H9 (cell line): ENCODE results near the gene KRT6B. TPM values are rescaled to one million over a fixed set of nuclear protein-coding genes. Genes with fewer than 3 reads are reported as not detected.

Experiments used
- DNase-seq: peaks from one replicate; pipeline ENCODE4 v3.0.0-alpha.2; 2017
- H2AFZ ChIP-seq: one replicate; pipeline ENCODE4 v1.6.1; 2013; ENCODE audit warnings: mild to moderate bottlenecking, low read length, control low read depth, moderate library complexity
- H2AK5ac ChIP-seq: 2 replicates; pipeline ENCODE4 v1.6.1; 2013; ENCODE audit warnings: low read length, control low read depth, mixed read lengths; ENCODE audit not compliant: insufficient read length
- H2BK120ac ChIP-seq: one replicate; pipeline ENCODE4 v1.6.1; 2013; ENCODE audit warnings: low read depth, mild to moderate bottlenecking, low read length, control low read depth, inconsistent platforms; ENCODE audit not compliant: poor library complexity, severe bottlenecking
- H2BK12ac ChIP-seq: 2 replicates; pipeline ENCODE4 v1.6.1; 2013; ENCODE audit warnings: low read length, control low read depth, mixed read lengths, low read depth; ENCODE audit not compliant: insufficient read length
- H2BK15ac ChIP-seq: 2 replicates; pipeline ENCODE4 v1.6.1; 2013; ENCODE audit warnings: low read depth, low read length, control low read depth
- H2BK20ac ChIP-seq: one replicate; pipeline ENCODE4 v1.6.1; 2013; ENCODE audit warnings: low read depth, mild to moderate bottlenecking, low read length, control low read depth, inconsistent platforms; ENCODE audit not compliant: poor library complexity, severe bottlenecking
- H2BK5ac ChIP-seq: 2 replicates; pipeline ENCODE4 v1.6.1; 2013; ENCODE audit warnings: low read length, control low read depth, mixed read lengths; ENCODE audit not compliant: insufficient read length
- H3K14ac ChIP-seq: 2 replicates; pipeline ENCODE4 v1.6.1; 2013; ENCODE audit warnings: low read length, control low read depth; ENCODE audit not compliant: insufficient read depth
- H3K18ac ChIP-seq: 2 replicates; pipeline ENCODE4 v1.6.1; 2013; ENCODE audit warnings: low read depth, mild to moderate bottlenecking, mixed read lengths, low read length, control low read depth; ENCODE audit not compliant: insufficient read length
- H3K23ac ChIP-seq: 2 replicates; pipeline ENCODE4 v1.6.1; 2013; ENCODE audit warnings: low read length, control low read depth, mixed read lengths, low read depth; ENCODE audit not compliant: insufficient read length
- H3K23me2 ChIP-seq: 2 replicates; pipeline ENCODE4 v1.6.1; 2013; ENCODE audit warnings: low read depth, mild to moderate bottlenecking, mixed read lengths, low read length, control low read depth; ENCODE audit not compliant: insufficient read length, poor library complexity, severe bottlenecking
- H3K27ac ChIP-seq: 2 replicates; pipeline ENCODE4 v1.5.1; 2013; ENCODE audit warnings: low read length, control low read depth, mixed read lengths, low read depth; ENCODE audit not compliant: insufficient read length
- H3K27me3 ChIP-seq: 2 replicates; pipeline ENCODE4 v1.6.1; 2013; ENCODE audit warnings: low read length, control low read depth, inconsistent platforms; ENCODE audit not compliant: insufficient read depth
- H3K4ac ChIP-seq: 2 replicates; pipeline ENCODE4 v1.6.1; 2013; ENCODE audit warnings: low read depth, mild to moderate bottlenecking, control low read depth, inconsistent platforms, low read length, moderate library complexity
- H3K4me1 ChIP-seq: 2 replicates; pipeline ENCODE4 v1.6.1; 2013; ENCODE audit warnings: low read length, control low read depth, inconsistent platforms; ENCODE audit not compliant: insufficient read depth
- H3K4me2 ChIP-seq: 2 replicates; pipeline ENCODE4 v1.6.1; 2013; ENCODE audit warnings: low read length, control low read depth, mixed read lengths; ENCODE audit not compliant: insufficient read length, insufficient read depth
- H3K56ac ChIP-seq: 2 replicates; pipeline ENCODE4 v1.6.1; 2013; ENCODE audit warnings: low read depth, mild to moderate bottlenecking, mixed read lengths, low read length, control low read depth; ENCODE audit not compliant: insufficient read length
- H3K79me1 ChIP-seq: 2 replicates; pipeline ENCODE4 v1.6.1; 2013; ENCODE audit warnings: low read depth, mild to moderate bottlenecking, moderate library complexity, low read length, control low read depth, inconsistent platforms; ENCODE audit not compliant: insufficient read depth, poor library complexity, severe bottlenecking
- H3K79me2 ChIP-seq: 2 replicates; pipeline ENCODE4 v1.6.1; 2013; ENCODE audit warnings: low read length, control low read depth, inconsistent platforms; ENCODE audit not compliant: insufficient read depth
- H3K9ac ChIP-seq: 2 replicates; pipeline ENCODE4 v1.6.1; 2013; ENCODE audit warnings: low read length, control low read depth, mixed read lengths; ENCODE audit not compliant: insufficient read length; ENCODE audit errors: extremely low read depth
- H3K9me3 ChIP-seq: one replicate; pipeline ENCODE4 v1.6.1; 2013; ENCODE audit warnings: low read depth, low read length, inconsistent platforms; ENCODE audit not compliant: control insufficient read depth
- H3T11ph ChIP-seq: one replicate; pipeline ENCODE4 v1.6.1; 2013; ENCODE audit warnings: mild to moderate bottlenecking, low read length, control low read depth, inconsistent platforms
- H4K20me1 ChIP-seq: one replicate; pipeline ENCODE4 v1.6.1; 2013; ENCODE audit not compliant: control insufficient read depth, insufficient read length, insufficient read depth
- H4K5ac ChIP-seq: 2 replicates; pipeline ENCODE4 v1.6.1; 2013; ENCODE audit warnings: low read depth, mild to moderate bottlenecking, mixed read lengths, low read length, control low read depth; ENCODE audit not compliant: insufficient read length
- H4K8ac ChIP-seq: replicated peaks from 2 replicates; pipeline ENCODE4 v1.6.1; 2013; ENCODE audit warnings: low read length, control low read depth, mixed read lengths, low read depth; ENCODE audit not compliant: insufficient read length
- H4K91ac ChIP-seq: 2 replicates; pipeline ENCODE4 v1.6.1; 2013; ENCODE audit warnings: low read depth, mild to moderate bottlenecking, moderate library complexity, mixed read lengths, low read length, control low read depth; ENCODE audit not compliant: insufficient read length
- H3K27ac Mint-ChIP-seq, 3 experiments: 2 replicates in 2 of 3; 3 replicates in 1 of 3; pipeline ENCODE4 v1.8.0; 2020 to 2021; ENCODE audit warnings: mixed read lengths in 3 of 3, mild to moderate bottlenecking in 1 of 3, moderate library complexity in 1 of 3
- H3K27me3 Mint-ChIP-seq: 2 replicates; pipeline ENCODE4 v1.8.0; 2021; ENCODE audit warnings: low read depth, mild to moderate bottlenecking, moderate library complexity, mixed read lengths
- H3K36me3 Mint-ChIP-seq, 3 experiments: 2 replicates in 2 of 3; 3 replicates in 1 of 3; pipeline ENCODE4 v1.8.0; 2020 to 2021; ENCODE audit warnings: low read depth in 3 of 3, mixed read lengths in 3 of 3; ENCODE audit not compliant: insufficient read depth in 1 of 3
- H3K4me1 Mint-ChIP-seq, 2 experiments: 2 replicates each; pipeline ENCODE4 v1.8.0; 2020; ENCODE audit warnings: mixed read lengths in 2 of 2
- H3K4me3 Mint-ChIP-seq, 2 experiments: 2 replicates in 1 of 2; 3 replicates in 1 of 2; pipeline ENCODE4 v1.8.0; 2020 to 2021; ENCODE audit warnings: mild to moderate bottlenecking in 2 of 2, mixed read lengths in 2 of 2, moderate library complexity in 1 of 2
- H3K9me3 Mint-ChIP-seq, 2 experiments: 2 replicates in 1 of 2; 3 replicates in 1 of 2; pipeline ENCODE4 v1.8.0; 2020; ENCODE audit warnings: mild to moderate bottlenecking in 2 of 2, mixed read lengths in 2 of 2, moderate library complexity in 1 of 2
- WGBS: extraction: QIAGEN DNeasy Blood & Tissue Kit; methylation state at CpG from one replicate; pipeline ENCODE4 v1.1.7; 2013; ENCODE audit warnings: missing lambda C conversion rate, low lambda C conversion rate, mixed read lengths; ENCODE audit not compliant: insufficient read length; ENCODE audit errors: extremely low coverage; 5-methylcytosine and 5-hydroxymethylcytosine counted together
- total RNA-seq: library from RNA; stranded (reverse); gene quantifications from 2 replicates; pipeline ENCODE4 v1.2.1, GENCODE V29; 2021
- TF ChIP-seq, protein P1 (sequence below): fragments of 200-600 bp; sonication (generic); conservative IDR thresholded peaks from 3 replicates; pipeline ENCODE4 v1.8.0; 2021; ENCODE audit warnings: antibody characterized with exemption, mild to moderate bottlenecking

Gene KRT6B
- total RNA-seq, 1 experiment from 2014 or later, result not detected

DNA sequence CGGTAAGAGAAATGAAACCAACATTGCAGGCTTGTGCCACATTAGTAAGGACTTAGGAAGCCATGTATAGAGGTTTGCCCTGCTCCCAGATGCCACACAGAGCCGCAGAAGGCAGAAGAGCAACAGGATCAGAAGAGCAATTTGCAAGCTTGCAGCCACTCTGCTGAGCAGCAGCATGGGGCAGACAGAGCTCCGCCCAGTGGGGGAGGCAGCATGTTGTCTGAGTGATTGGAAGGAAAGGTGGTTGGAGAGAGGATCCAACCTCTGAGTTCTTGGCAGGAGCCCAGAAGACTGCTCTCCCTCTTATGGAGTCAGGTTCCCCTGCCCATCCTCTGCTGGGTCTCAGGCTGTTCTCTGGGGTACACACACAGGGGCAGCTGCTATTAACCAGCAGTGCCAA is 43.4 kb upstream of the KRT6B start:
- Histone ChIP-seq H3K9ac (no peak overlapping the region), H3K4me2 (no peak overlapping the region)
- TF ChIP-seq, protein P1, sequence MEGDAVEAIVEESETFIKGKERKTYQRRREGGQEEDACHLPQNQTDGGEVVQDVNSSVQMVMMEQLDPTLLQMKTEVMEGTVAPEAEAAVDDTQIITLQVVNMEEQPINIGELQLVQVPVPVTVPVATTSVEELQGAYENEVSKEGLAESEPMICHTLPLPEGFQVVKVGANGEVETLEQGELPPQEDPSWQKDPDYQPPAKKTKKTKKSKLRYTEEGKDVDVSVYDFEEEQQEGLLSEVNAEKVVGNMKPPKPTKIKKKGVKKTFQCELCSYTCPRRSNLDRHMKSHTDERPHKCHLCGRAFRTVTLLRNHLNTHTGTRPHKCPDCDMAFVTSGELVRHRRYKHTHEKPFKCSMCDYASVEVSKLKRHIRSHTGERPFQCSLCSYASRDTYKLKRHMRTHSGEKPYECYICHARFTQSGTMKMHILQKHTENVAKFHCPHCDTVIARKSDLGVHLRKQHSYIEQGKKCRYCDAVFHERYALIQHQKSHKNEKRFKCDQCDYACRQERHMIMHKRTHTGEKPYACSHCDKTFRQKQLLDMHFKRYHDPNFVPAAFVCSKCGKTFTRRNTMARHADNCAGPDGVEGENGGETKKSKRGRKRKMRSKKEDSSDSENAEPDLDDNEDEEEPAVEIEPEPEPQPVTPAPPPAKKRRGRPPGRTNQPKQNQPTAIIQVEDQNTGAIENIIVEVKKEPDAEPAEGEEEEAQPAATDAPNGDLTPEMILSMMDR, result no peak

More for the DNA sequence above, 43.4 kb upstream of the KRT6B start:
- Histone ChIP-seq H2AK5ac (no peak overlapping the region), H3K9me3 (no peaks in the 10 kb centered on the region), H3K79me1 (no peaks in the 10 kb centered on the region), H2BK15ac (no peak overlapping the region), H3K79me2 (no peaks in the 10 kb centered on the region), H3K27me3 (no peaks in the 10 kb centered on the region), H3K27ac (no peak overlapping the region), H4K20me1 (no peaks in the 10 kb centered on the region), H4K8ac (no peak overlapping the region), H3K23ac (no peak overlapping the region), H4K5ac (no peak overlapping the region), H2AFZ (no peak overlapping the region), H3K4me1 (peaks cover 6% of the 10 kb centered on the region; the same call in 1 of the 2 replicates), H4K91ac (no peak overlapping the region), H3K4ac (no peak overlapping the region), H2BK12ac (no peak overlapping the region), H2BK5ac (no peak overlapping the region), H3K56ac (no peak overlapping the region), H2BK20ac (no peak overlapping the region), H3T11ph (no peak overlapping the region), H3K23me2 (no peaks in the 10 kb centered on the region), H3K18ac (no peak overlapping the region), H2BK120ac (no peak overlapping the region), H3K14ac (no peak overlapping the region)
- peaks cover 23% of the 10 kb centered on the region for H3K27me3 Mint-ChIP-seq
- H3K4me3 Mint-ChIP-seq, result no peak overlapping the region
- H3K9me3 Mint-ChIP-seq, result peaks cover 3 to 7% of the 10 kb centered on the region in 2 experiments; a peak in 3 of 5 replicates
- H3K36me3 Mint-ChIP-seq, result no peaks in the 10 kb centered on the region; a peak in 2 of 7 replicates
- H3K4me1 Mint-ChIP-seq, result peaks cover 28 to 37% of the 10 kb centered on the region in 2 experiments
- DNase-seq, result peak; percentile 80
- WGBS, result no CpG with 5 or more reads among the region's 3 CpGs
- 0 out of 7 replicates have a peak overlapping the region, but pooled peaks of 1 of the 3 experiments have one; percentile 58 for H3K27ac Mint-ChIP-seq
